Neural crest cell (in vitro differentiated cells): Measurements from ENCODE around the gene GRXCR2. TPM values are rescaled to one million over a fixed set of nuclear protein-coding genes. Genes with fewer than 3 reads are reported as not detected.

Experiments
- DNase-seq: peaks from one replicate; pipeline ENCODE4 v3.0.0; 2021; ENCODE audit warnings: low read depth, mixed read lengths, low spot score
- H3K27ac Mint-ChIP-seq: one replicate; pipeline ENCODE4 v1.8.0; 2021; ENCODE audit warnings: mild to moderate bottlenecking, mixed read lengths; ENCODE audit not compliant: unreplicated experiment
- H3K27me3 Mint-ChIP-seq: 2 replicates; pipeline ENCODE4 v1.8.0; 2021; ENCODE audit warnings: low read depth, mild to moderate bottlenecking, mixed read lengths
- H3K36me3 Mint-ChIP-seq: 2 replicates; pipeline ENCODE4 v1.8.0; 2021; ENCODE audit warnings: low read depth, mild to moderate bottlenecking, mixed read lengths
- H3K4me1 Mint-ChIP-seq: 2 replicates; pipeline ENCODE4 v1.8.0; 2021; ENCODE audit warnings: mixed read lengths
- H3K4me3 Mint-ChIP-seq: one replicate; pipeline ENCODE4 v1.8.0; 2021; ENCODE audit warnings: mild to moderate bottlenecking, mixed read lengths
- H3K9me3 Mint-ChIP-seq: 2 replicates; pipeline ENCODE4 v1.8.0; 2021; ENCODE audit warnings: mixed read lengths
- CTCF ChIP-seq: fragments of 200-600 bp; sonication (generic); conservative IDR thresholded peaks from 2 replicates; pipeline ENCODE4 v1.5.0; 2021; ENCODE audit warnings: antibody characterized with exemption, mild to moderate bottlenecking
- total RNA-seq: library from RNA; stranded (reverse); gene quantifications from 2 replicates; pipeline ENCODE4 v1.2.1, GENCODE V29; 2021

The GRXCR2 gene
- total RNA-seq, 1 donor from 2014 or later: not detected

GRCh38 chr5:145830594-145830993 is 42.2 kb downstream of the GRXCR2 start:
- H3K4me3 Mint-ChIP-seq: no peak overlapping the region
- peaks cover 21% of the 10 kb centered on the region for H3K4me1 Mint-ChIP-seq
- no peak overlapping the region for H3K27ac Mint-ChIP-seq
- no peak for TF ChIP-seq CTCF
- H3K9me3 Mint-ChIP-seq: no peaks in the 10 kb centered on the region
- no peaks in the 10 kb centered on the region for H3K36me3 Mint-ChIP-seq
- DNase-seq: no peak
- H3K27me3 Mint-ChIP-seq: no peaks in the 10 kb centered on the region

- peaks cover 20% of the 10 kb centered on the region for H3K4me1 Mint-ChIP-seq
- TF ChIP-seq CTCF: no peak
- DNase-seq: no peak
- no peaks in the 10 kb centered on the region for H3K36me3 Mint-ChIP-seq
- H3K4me3 Mint-ChIP-seq: no peak overlapping the region
- H3K27me3 Mint-ChIP-seq: no peaks in the 10 kb centered on the region
- no peaks in the 10 kb centered on the region for H3K9me3 Mint-ChIP-seq
- H3K27ac Mint-ChIP-seq: no peak overlapping the region
Measured at GRCh38 chr5:145829708-145830361, 43.0 kb downstream of the GRXCR2 start.

GRCh38 chr5:145826895-145827674 is 45.7 kb downstream of the GRXCR2 start:
- no peak for DNase-seq
- H3K4me1 Mint-ChIP-seq: peaks cover 8% of the 10 kb centered on the region
- no peak overlapping the region for H3K27ac Mint-ChIP-seq
- no peaks in the 10 kb centered on the region for H3K36me3 Mint-ChIP-seq
- no peaks in the 10 kb centered on the region for H3K9me3 Mint-ChIP-seq
- no peak overlapping the region for H3K4me3 Mint-ChIP-seq
- TF ChIP-seq CTCF: no peak
- no peaks in the 10 kb centered on the region for H3K27me3 Mint-ChIP-seq

GRCh38 chr5:145825751-145826180 is 47.0 kb downstream of the GRXCR2 start:
- no peak overlapping the region for H3K4me3 Mint-ChIP-seq
- no peak for DNase-seq
- peaks cover 4% of the 10 kb centered on the region for H3K4me1 Mint-ChIP-seq
- peak; percentile 81 for TF ChIP-seq CTCF
- no peak overlapping the region for H3K27ac Mint-ChIP-seq
- no peaks in the 10 kb centered on the region for H3K9me3 Mint-ChIP-seq
- no peaks in the 10 kb centered on the region for H3K27me3 Mint-ChIP-seq
- peaks cover 4% of the 10 kb centered on the region for H3K36me3 Mint-ChIP-seq

- Mint-ChIP-seq H3K9me3 (no peaks in the 10 kb centered on the region), H3K27ac (peak overlapping the region; percentile 55), H3K4me3 (no peak overlapping the region), H3K27me3 (no peaks in the 10 kb centered on the region), H3K36me3 (peaks cover 4% of the 10 kb centered on the region), H3K4me1 (peaks cover 4% of the 10 kb centered on the region)
- TF ChIP-seq CTCF: no peak
- no peak for DNase-seq
Measured at GRCh38 chr5:145824040-145824439, 48.8 kb downstream of the GRXCR2 start.
